DMS53 treated with DMSO at 0.1 percent for 48 hours (cell line): ENCODE results near the gene RAD51B.

Source experiments
- DNase-seq: peaks from one replicate; lab custom pipeline; 2025; ENCODE audit not compliant: unreplicated experiment; lab: John Stamatoyannopoulos, UW

RAD51B gene

DNA sequence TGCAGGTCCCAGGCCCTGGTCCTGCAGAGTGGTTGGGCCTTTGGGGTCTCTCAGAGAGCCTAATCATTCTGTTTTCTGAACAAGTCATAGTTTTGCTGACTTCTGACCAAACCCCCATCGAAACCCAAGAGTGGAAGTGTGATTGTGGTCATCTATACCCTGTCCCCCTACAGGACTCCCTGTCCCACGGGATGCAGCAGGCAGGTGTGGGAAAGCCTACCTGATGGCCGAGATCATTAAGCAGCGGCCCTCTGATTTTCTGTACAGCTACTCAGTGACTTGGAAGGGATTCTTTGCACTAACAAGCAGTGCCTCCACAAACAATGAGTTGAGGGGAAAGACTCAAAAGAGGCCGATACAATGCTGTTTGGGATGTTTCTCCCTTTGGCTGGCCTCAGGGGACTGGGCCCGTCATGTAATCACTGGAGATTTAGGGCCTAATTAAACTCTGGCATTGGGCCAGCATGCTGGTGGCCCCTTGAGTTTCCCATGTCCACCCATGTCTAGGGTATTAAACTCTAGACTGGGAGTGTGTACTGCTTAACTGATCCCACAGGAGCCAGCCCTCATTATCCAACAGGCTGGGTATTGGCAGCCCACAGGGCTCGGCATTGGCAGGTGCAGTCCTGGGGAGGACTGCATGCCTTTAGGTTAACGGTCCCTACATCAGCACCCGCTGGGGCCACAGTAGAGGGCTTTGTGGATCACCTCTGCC is 780.5 kb downstream of the RAD51B start:
- no peak for DNase-seq

DNA sequence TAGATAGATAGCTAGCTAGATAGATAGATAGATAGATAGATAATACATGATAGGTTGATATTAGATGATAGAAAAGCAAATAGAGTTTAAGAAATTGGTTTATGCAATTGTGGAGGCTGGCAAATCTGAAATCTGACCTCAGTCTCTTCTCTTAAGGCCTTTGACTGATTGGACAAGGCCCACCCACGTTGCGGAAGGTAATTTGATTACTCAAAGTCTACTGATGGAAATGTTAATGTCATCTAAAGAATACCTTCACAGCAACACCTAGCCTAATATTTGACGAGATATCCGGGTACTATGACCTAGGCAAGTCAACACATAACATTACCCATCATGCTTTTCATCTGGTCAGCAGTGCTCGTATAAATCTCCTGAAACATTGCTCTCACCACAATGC is 782.9 kb downstream of the RAD51B start:
- DNase-seq: no peak

GRCh38 chr14:68603533-68604360 is 784.2 kb downstream of the RAD51B start:
- DNase-seq: no peak

GRCh38 chr14:68604361-68604730 is 784.8 kb downstream of the RAD51B start:
- no peak for DNase-seq

GRCh38 chr14:68604822-68605221 is 785.2 kb downstream of the RAD51B start:
- no peak for DNase-seq

DNA sequence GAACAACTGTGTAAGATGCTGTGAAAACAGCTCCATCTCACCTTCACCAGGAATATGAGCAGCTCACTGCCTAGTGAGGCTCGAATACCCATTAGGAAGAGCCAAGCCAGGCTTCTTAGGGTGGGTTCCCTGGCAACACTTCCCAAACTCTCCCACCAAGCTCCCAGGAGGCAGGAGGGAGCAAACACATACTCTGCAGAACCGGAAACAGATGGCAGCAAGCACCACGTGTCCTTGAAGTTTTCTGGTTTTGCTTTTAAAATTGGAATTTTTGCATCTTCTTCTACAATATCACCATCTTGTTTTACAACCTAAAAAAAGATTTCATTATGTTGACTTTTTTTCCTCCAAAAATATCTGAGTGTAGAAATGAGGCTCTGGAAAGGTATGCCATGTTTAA is 786.6 kb downstream of the RAD51B start:
- DNase-seq: no peak

- no peak for DNase-seq
These were observed 787.1 kb downstream of the RAD51B start for GRCh38 chr14:68606644-68607043.

GRCh38 chr14:68607081-68607866 is 787.7 kb downstream of the RAD51B start:
- no peak for DNase-seq

- no peak for DNase-seq
These were observed 788.4 kb downstream of the RAD51B start for GRCh38 chr14:68607867-68608573.

- no peak for DNase-seq
These were observed 789.0 kb downstream of the RAD51B start for GRCh38 chr14:68608574-68608962.

DNA sequence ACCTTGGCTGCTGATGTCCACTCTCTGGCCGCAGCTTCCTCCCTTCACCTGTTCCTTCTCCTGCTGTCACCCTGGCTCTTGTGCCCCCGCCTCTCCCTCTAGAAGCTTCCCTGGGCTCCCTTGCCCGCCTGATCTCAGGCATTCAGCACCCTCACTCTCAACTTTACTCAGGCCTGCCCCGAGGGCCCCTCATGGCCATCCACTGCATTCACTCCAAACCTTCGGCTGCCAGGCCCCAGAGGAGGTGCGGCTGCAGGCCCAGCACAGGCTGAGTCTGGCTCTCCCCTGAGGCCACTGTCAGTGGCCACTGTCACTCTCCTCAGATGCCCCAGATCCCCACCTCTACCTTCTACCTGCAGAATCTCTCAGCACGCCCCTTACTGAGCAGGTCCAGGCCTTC is 789.4 kb downstream of the RAD51B start:
- no peak for DNase-seq

DNA sequence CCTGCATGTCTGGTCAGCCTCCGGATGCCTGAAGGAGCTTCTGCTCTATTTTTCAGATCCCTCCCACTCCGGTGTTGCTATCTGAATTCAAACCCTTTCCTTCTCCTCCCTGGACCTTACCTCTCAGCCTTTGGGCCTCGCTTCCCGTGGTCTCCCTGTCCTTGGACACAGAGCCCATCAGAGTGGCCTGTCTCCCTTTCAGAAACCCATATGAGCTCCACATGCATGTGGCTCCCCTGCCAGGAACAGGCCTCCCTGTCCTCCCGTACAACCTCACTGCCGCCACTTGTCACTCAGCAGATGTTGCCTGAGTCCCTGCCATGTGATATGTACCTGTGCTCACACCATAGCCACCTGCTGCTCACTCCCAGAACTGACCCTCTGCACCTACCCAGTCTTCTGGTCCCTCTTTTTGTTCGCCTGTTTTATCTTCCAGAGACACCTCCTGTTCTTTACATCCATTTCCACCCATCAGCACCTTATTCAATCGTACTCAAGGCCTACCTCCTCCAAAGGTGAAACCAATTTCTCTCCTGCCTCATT is 790.7 kb downstream of the RAD51B start:
- peak; percentile 6 for DNase-seq

DNA sequence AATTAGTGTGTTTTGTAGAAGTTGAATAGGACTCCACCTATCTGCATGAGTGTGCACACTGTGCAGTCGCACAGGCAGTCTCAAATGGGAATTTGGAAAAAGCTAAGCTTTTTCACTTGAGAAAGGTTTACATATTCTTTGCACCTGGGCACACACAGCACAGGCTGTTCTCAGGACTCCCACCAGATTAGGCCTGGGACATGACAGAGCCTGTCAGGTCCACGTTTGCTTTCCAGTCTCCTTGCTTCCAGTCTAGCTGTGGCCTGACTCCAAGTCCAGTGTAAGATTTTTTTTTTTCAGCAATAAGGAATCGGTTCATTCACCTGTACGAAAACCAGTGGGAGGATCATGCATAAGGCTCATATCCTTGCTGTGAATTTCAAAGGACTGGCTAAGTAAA is 792.0 kb downstream of the RAD51B start:
- DNase-seq: no peak

GRCh38 chr14:68612049-68612448 is 792.5 kb downstream of the RAD51B start:
- DNase-seq: no peak

DNA sequence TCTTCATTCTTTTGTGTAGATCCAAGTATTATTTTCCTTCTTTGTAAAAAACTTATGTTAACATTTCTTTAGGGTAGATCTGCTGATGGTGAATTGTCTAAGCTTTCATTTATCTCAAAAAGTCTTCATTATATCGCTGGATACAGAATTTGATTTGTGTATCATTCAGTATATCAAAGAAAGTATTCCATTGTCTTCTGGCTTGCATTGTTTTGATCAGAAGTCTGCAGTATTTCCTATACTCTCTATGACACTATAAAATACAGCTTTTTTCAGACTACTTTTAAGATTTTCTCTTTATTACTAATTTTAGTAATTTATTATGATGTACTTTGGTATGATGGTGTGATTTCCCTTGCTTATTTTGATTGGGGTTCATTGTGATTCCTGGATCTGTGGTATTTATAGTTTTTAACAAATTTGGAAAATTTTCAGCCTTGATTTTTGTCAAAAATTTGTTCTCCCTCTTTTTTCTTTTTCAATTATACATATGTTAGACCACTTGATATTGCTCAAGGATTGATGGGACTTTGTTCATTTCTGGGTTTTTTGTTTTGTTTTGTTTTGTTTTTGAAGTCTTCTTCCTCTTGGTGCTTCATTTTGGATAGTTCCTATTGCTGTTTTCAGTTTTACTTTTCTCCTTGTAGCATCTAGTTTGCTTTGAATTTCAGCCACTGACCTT is 796.8 kb downstream of the RAD51B start:
- DNase-seq: no peak

- no peak for DNase-seq
These were observed 800.4 kb downstream of the RAD51B start for GRCh38 chr14:68619790-68620574.

DNA sequence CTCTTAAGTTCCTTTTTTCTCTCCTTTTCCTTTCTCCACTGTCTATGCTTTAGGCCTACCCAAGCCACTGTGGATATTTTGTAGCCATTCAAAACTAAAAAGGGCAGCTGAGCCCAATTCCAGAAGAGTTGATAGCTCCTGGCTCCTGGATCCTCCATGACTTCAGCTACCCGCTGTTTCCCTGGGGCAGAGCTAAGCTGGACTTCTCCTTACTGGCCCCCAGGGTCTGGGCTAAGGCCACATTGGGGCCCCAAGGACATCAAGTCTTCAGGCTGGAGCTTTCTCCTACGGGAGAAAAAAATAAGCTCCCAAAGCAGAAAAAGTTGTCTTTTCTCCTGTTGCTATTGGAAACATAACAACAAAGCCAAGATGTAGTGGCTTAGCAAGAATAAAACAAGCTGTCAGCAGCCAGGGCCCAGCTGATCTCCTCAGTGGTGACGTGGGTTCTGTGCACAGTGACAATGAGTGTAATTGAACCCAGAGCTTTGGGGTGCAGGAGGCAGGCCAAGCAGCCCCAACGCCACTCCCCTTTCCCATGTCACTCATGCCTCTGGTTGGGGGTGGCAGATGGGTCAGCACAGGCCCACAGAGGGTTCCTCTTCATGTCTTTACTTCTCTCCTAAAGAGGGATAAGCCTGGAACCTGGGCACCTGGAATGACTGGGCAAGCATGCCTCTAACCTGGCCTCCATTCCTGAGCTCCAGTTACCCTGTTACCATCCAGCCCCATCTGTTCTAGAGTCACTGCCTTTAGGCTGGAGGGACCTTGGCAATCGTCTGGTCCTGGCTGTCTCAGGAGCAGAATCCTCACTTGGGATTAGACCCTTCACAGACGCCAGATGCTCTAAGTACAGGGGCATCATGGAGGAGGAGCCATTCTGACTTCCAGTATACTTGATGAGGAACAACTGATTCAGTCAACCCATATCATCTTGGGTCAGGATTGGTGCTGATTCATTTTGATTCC is 802.1 kb downstream of the RAD51B start:
- no peak for DNase-seq

GRCh38 chr14:68622856-68623255 is 803.3 kb downstream of the RAD51B start:
- DNase-seq: no peak
